ENCODE data around the gene TMSB4X. TPM values are rescaled to one million over a fixed set of nuclear protein-coding genes. Genes with fewer than 3 reads are reported as not detected.

Gene TMSB4X
- total and polyA plus RNA-seq, 7 donors: 1,233 to 20,488 (median 1,969) TPM

DNA sequence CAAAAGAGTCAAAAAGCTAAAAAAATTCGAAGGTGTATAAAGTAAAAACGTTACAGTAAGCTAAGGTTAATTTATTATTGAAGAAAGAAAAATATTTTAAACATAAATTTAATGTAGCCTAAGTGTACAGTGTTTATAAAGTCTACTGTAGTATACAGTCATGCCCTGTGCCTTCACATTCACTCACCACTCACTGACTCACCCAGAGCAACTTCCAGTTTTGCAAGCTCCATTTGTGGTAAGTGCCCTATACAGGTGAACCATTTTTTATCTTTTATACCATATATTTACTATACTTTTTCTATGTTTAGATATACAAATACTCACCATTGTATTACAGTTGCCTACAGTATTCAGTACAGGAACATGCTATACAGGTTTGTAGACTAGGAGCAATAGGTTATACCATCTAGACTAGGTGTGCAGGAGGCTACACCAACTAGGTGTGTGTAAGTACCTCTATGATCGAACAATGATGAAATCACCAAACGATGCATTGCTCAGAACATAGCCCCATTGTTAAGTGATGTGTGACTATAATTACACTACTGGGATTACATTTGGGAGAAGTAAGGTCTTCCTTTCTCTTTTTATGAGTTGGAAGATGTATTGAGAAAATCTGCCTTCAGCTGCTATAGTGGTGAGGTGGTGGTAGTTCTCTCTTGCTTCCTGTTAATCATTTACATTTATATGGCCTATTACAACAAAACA lies 27.2 kb downstream of the TMSB4X start:
- 17 to 55% methylated on average over 4 of the region's 4 CpGs for WGBS, 2 donors
- H3K9me3 ChIP-seq: no peaks in the 10 kb centered on the region
- H3K4me3 ChIP-seq: no peak overlapping the region
- H3K27ac ChIP-seq: no peak overlapping the region
- H3K36me3 ChIP-seq: no peaks in the 10 kb centered on the region
- H3K27me3 ChIP-seq: no peaks in the 10 kb centered on the region
- no peak for DNase-seq
- peaks cover 0 to 23% (median 0%) of the 10 kb centered on the region in 4 donors for H3K4me1 ChIP-seq
- no peak for TF ChIP-seq CTCF (IDR thresholded peaks at IDR 0.05)
- TF ChIP-seq POLR2A (IDR thresholded peaks at IDR 0.05): no peak
- no peak for TF ChIP-seq POLR2AphosphoS5 (IDR thresholded peaks at IDR 0.05)
- intact Hi-C loops (cut with DNase I): no loop called here

DNA sequence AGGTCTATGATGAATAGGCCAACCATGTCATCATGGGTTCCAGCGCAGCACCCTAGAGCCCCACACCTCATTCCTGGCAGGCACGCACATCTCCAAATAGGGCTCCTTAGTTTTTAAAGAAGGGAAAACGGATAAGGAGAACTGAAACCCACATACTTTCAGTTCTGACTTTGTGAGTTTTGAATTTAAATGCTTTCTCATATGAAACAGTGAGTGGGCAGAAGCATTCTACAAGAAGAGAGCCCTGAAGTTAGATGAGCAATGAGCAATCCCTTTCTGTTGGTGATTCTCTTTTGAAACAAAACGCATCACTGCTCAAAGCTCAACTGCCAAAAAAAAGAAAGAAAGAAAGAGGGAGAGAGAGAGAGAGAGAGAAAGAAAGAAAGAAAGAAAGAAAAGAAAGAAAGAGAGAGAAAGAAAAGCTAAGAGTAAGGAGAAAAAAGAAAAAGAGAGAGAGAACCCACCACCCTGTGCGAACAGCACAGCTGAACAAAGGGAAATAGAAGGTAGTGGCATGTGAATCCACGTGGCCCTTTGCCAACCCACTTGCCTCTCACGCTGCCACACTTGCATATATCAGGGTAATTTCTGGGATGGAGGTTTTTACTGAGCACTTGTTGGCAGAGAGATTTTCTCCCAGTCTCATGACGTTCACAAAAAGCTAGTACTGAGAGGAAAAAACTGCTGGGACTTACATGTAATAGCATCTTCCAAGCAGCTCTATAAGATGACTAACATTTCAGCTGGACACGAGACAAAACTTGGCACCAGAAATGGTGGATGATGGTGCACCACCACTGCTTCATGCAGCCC lies 31.0 kb downstream of the TMSB4X start:
- Histone ChIP-seq H3K4me1 (peaks cover 0 to 36% (median 13%) of the 10 kb centered on the region in 4 donors), H3K27me3 (no peaks in the 10 kb centered on the region), H3K9me3 (no peaks in the 10 kb centered on the region), H3K4me3 (no peak overlapping the region), H3K27ac (peak overlapping the region in 2 of 4 donors; percentile 32 to 45), H3K36me3 (no peaks in the 10 kb centered on the region)
- no peak for DNase-seq
- no peak for TF ChIP-seq EP300 (IDR thresholded peaks at IDR 0.05)
- TF ChIP-seq POLR2A (IDR thresholded peaks at IDR 0.05): no peak
- TF ChIP-seq CTCF (IDR thresholded peaks at IDR 0.05): no peak
- no peak for TF ChIP-seq POLR2AphosphoS5 (IDR thresholded peaks at IDR 0.05)
- WGBS, 2 donors: 35 to 59% methylated on average over 9 of the region's 9 CpGs
- intact Hi-C loops (cut with DNase I): no loop called here

- TF ChIP-seq POLR2AphosphoS5 (IDR thresholded peaks at IDR 0.05) (no peak), EP300 (IDR thresholded peaks at IDR 0.05) (no peak), POLR2A (IDR thresholded peaks at IDR 0.05) (no peak), CTCF (IDR thresholded peaks at IDR 0.05) (no peak)
- H3K4me1 ChIP-seq: peaks cover 0 to 36% (median 13%) of the 10 kb centered on the region in 4 donors
- no peaks in the 10 kb centered on the region for H3K9me3 ChIP-seq
- 74 to 81% methylated on average over 2 of the region's 2 CpGs for WGBS, 2 donors
- peak overlapping the region in 2 of 4 donors; percentile 38 to 51 for H3K27ac ChIP-seq
- H3K27me3 ChIP-seq: no peaks in the 10 kb centered on the region
- no peaks in the 10 kb centered on the region for H3K36me3 ChIP-seq
- no peak overlapping the region for H3K4me3 ChIP-seq
- DNase-seq: no peak
- intact Hi-C loops (cut with DNase I): no loop called here
Observed at GRCh38 chrX:13007519-13008188, 32.7 kb downstream of the TMSB4X start.

- DNase-seq: no peak
- Histone ChIP-seq H3K4me1 (peaks cover 0 to 36% (median 13%) of the 10 kb centered on the region in 4 donors), H3K27me3 (no peaks in the 10 kb centered on the region), H3K36me3 (no peaks in the 10 kb centered on the region), H3K27ac (peak overlapping the region in 2 of 4 donors; percentile 38 to 51), H3K4me3 (no peak overlapping the region), H3K9me3 (no peaks in the 10 kb centered on the region)
- TF ChIP-seq POLR2A (IDR thresholded peaks at IDR 0.05): no peak
- no peak for TF ChIP-seq EP300 (IDR thresholded peaks at IDR 0.05)
- TF ChIP-seq CTCF (IDR thresholded peaks at IDR 0.05): no peak
- TF ChIP-seq POLR2AphosphoS5 (IDR thresholded peaks at IDR 0.05): no peak
- 33 to 44% methylated on average over 2 of the region's 2 CpGs for WGBS, 2 donors
- intact Hi-C loops (cut with DNase I): no loop called here
Observed at GRCh38 chrX:13008189-13008533, 33.3 kb downstream of the TMSB4X start.

All from sigmoid colon (tissue), 7 donors.